Stimulated activated CD4-positive, alpha-beta T cell treated with anti-CD3 and anti-CD28 coated beads, Interleukin-4, amount 100 ng/mL, for 48 hours (primary cell): ENCODE data around the gene ST3GAL3.

Source experiments
- DNase-seq, 2 donors: peaks; one replicate each; pipeline ENCODE4 v3.0.0-alpha.2; 2020; ENCODE audit warnings: low read depth in 2 of 2

The ST3GAL3 gene

DNA sequence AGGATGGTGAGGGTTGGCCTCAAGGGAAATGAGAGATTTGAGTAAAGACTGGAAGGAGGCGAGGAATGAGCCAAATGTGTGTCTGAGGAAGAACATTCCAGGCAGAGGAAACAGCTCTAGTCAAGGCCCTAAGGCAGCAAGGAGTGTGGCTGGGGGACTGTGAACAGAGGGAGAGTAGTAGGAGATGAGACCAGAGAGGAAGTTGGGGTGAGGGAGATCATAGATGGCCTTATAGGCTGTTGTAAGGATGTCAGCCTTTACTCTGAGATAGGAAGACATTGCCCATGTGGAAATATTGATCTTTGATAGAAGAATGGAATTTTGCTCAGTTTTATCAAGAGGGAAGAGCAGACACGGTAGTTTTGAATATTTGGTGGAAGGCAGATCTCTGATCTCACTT lies 171.1 kb downstream of the ST3GAL3 start:
- no peak for DNase-seq

DNA sequence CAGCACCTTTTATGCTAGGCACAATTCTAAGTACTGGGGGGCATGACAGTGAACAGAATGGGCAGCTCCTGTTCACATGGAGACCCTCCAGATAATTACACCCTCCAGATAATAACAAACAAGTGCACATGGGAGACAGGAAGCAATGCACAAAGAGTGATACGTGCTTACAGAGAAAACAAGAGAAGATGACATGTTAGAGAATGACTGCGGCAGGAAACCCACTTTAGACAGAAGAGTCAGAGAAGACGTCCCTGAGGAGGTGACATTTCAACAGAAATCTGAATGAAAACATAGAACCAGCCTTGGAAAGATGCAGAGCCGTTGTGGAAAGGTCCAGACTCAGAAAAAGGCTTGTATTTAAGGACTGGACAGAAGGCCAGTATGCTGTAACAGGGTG lies 171.5 kb downstream of the ST3GAL3 start:
- DNase-seq = no peak

DNA sequence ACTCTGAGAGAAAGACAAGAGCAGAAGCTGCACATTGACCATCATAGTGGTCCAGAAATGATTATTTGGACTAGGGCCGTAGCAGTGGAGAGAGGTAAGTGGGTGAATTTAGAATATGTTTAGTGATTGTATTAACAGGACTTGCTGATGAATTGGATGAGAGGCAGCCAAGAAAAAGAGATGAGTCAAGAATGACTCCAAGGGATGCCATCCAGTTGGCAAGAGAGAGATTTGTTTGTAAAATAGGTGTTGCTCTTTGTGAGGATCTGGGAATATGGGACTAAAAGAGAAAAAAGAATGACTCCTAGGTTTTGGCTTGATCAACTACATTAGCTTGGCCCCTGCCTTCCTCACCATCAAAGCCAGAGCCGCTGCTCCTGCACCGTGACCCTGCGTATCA lies 172.1 kb downstream of the ST3GAL3 start:
- no peak for DNase-seq

DNA sequence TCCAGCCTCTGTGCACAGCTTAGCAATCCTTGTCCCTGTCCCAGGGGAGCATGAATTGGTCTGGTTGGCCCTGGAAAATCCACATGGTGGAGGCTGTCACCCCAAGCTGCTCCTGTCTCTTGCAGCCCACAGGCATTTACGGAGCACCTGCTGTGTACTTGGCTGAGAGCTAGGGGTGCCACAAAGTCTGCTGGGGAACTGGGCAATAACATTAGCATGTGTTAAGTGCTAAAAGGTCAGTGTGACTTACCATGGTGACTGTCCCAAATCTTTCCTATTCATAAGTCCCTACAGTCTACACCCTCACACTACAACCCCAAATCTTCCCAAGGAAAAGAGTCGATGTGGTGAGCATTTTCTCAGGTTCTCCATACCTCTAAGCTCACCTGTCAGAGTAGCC lies 172.7 kb downstream of the ST3GAL3 start:
- no peak for DNase-seq

DNA sequence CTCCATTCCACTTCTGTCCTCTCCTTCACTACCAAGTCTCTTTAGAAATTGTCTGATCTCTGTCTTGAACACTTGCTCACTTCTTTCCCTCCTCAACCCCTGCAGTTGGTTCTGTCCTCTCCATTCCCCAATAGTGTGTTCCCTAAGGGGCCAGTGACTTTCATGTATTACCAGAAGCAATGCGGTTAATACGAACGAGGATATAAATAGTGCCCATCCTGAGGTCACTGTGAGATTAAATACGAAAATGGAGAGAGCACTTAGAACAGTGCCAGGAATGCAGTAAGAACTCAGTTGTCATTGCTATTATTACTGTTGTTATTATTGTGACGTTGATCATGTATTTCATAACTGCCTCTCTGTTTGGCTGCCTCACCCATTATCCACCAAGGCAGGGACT lies 173.3 kb downstream of the ST3GAL3 start:
- no peak for DNase-seq

DNA sequence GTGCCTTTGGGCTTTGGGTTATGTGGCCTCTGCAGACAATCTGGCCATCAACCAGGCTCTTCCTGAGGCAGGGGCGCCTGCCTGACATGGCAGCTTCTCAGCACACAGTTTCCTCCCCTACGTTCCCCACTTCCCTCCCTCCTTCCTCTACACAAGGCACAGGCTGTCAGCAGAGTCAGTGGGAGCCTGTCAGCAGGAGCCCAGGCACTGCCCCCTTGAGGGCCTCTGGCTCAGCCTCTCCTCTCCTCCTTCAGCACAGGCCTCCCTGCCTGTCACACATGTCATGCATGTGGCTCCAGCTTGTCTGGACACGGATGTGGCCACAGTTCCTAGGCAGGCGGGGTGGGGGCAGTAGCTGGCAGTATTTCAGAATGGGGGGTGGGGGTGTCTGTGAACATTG lies 174.1 kb downstream of the ST3GAL3 start:
- no peak for DNase-seq

DNA sequence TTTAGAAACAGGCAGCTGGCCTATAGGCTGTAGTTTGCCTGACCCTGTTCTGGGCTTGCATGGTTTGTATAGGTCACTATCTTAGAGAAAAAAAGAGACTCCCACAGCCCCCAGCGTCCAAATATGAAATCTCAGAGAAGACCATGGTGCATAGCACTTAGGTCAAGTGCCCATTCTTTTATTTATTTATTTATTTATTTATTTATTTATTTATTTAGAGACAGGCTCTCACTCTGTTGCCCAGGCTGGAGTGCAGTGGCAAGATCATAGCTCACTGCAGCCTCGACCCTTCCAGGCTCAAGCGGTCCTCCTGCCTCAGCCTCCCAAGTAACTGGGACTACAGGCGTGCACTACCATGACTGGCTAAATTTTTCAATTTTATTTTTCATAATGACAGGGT lies 175.4 kb downstream of the ST3GAL3 start:
- no peak for DNase-seq

DNA sequence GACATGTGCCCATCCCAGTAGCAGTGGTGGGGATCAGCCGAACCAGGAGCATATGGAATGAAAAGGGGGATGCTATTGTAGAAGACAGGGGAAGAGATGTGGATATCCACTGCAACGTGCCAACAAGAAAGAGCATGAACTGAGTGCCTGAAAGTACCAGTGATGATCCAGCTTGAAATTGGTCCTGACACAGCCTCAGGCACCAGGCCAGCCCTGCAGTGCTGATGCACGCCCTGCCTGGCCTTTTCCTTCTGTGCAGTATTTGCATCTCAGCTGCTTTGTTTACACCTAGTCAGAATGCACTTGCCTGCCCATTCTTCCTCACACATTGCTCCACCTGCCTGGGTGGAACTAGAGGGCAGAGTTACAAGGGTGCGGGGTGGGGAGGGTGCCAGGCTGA lies 176.0 kb downstream of the ST3GAL3 start:
- no peak for DNase-seq

DNA sequence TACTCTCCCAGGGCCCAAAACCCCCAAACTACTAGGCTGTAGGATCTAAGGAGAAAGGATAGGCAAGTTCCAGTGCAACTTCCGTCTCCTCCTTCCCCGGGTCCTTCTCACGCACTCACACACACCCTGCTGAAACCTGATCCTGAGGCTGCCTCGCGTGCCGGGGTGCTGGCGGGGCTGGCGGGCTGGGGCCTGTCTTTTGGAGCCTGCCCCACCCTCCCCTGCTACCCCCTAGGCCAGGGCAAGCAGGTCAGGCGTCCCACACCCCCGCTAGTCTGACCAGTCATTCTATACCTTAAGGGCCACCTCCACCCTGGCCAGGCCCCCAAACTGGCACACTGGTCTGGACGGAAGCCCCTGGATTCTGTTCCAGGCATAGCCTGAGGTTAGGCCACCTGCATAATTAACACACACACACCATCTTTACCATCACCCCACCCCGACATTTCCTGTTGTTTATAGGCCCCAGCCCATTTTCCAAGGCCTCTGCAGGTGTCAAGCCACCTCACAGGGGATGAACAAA lies 178.0 kb downstream of the ST3GAL3 start:
- no peak for DNase-seq

DNA sequence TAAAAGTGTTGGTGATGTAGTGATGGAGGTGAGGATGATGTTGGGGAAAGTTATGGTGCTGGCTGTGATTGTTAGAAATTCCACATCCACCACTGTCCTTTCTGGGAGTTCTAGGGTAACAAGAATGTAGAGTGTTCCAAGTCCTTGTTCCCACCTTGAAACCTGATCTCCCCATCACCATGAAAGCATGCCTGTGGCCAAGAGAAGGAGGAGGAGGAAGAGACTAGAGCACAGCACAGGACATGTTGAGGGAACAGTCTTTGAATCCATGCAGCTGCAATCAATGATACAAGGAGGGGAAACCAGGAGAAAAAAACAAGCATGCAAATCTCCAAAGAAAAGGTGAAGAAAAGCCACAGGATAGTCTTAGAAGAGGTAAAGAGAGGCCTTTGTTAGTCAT lies 180.4 kb downstream of the ST3GAL3 start:
- DNase-seq = no peak

DNA sequence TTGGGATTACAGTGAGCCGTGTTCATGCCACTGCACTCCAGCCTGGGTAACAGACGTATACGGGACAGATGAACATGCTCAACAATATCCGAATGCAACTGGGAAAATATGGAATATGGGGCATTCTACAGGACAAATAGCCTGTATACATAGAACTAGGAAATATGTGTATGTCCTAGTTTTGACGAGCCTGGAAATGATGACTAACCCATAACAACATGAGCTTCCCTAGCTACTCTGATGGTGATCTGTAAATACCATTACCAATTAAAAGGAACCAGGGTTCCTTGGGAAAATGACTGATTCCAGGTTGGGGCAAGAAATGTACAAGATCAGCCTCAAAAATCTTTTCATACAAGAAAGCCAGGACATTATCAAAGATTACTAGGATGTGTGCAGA lies 183.5 kb downstream of the ST3GAL3 start:
- DNase-seq = no peak

DNA sequence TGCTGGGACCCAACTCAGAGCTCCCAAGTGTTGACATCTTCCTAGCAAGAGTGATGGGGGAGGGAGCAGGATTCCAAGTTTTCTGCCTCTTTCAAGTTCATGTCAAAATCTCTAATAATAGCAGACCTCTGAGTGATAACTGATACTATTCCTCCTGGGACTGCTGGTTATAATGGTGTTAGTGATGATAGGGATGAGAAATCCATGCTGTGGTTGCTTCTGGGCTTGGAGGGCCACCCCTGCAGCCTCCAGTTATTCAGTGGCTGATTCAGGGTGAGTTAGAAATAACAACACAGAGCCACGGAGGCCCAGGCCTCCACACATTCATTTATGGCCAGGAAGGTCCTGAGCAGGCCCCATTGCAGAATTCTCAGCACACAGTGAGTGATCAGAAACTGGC lies 185.7 kb downstream of the ST3GAL3 start:
- no peak for DNase-seq

DNA sequence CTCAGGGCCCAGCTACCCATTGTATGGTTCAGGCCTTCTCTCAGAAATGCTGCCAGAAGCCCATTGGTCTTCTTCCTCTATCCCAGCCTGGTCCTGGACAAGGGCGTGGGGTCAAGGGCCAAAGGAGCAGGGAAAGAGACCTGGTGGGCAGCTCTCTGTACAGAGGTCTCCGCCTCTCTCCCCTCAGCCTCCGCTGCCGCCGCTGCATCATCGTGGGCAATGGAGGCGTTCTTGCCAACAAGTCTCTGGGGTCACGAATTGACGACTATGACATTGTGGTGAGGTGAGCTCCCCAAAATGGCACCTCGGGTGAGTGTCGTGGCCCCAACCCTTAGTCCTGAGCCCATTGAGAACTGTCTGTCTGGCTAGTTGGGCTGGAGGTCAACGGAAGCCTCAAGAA lies 191.6 kb downstream of the ST3GAL3 start:
- DNase-seq = no peak

DNA sequence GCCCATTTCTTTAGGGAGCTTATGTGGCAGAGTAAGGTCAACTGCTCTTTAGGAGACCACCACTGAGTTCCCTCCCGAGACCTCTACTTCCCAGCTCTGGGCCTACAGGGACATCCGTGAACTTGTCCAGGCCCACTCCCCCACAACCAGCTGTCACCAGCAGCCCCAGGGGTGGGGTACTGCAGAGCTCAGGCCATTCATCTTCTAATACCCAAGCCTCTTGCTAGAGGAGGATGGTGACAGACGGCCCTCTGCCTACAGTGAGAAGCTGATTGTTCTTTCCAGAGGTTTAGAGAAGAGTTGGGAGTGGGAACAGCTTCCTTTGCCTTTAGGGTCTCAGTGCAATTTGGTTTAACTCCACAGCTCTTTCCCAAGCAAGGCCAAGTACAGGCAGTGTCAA lies 193.1 kb downstream of the ST3GAL3 start:
- no peak for DNase-seq

DNA sequence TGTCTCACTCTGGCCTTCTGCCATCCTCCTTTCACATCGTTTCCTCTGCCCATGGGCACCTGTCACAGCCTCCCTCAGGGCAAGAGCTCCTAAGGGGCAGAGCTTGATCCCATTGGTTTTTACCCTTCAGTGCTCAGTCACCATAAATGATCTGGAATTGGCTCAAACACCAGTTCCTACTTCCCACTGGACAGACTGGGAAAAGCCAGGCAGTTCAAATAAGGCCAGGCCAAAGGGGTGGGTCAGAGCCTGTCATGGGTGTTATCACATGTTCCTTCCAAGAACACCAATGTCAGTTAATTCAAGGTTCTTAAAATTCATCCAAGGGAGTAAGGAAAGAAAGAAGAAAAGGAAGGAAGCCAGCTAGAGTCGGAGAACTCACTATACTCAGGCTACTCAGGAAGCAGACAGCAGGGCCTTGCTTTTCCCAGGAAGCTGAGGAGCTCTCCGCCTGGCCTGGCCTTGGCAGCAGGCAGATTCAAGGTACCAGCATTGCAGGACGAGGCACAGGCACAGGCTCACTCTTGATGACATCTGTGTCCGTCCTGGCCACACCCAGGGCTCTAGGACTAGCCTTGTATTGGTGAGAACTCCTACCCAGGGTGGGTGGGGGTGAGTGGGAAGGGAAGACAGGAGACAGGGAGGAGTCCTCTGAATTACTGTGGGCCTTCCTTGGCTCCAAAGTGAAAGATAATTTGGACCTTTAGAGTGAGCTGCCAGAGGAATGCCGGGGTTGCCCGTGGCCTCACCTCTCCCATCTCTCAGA lies 194.0 kb downstream of the ST3GAL3 start:
- no peak for DNase-seq

DNA sequence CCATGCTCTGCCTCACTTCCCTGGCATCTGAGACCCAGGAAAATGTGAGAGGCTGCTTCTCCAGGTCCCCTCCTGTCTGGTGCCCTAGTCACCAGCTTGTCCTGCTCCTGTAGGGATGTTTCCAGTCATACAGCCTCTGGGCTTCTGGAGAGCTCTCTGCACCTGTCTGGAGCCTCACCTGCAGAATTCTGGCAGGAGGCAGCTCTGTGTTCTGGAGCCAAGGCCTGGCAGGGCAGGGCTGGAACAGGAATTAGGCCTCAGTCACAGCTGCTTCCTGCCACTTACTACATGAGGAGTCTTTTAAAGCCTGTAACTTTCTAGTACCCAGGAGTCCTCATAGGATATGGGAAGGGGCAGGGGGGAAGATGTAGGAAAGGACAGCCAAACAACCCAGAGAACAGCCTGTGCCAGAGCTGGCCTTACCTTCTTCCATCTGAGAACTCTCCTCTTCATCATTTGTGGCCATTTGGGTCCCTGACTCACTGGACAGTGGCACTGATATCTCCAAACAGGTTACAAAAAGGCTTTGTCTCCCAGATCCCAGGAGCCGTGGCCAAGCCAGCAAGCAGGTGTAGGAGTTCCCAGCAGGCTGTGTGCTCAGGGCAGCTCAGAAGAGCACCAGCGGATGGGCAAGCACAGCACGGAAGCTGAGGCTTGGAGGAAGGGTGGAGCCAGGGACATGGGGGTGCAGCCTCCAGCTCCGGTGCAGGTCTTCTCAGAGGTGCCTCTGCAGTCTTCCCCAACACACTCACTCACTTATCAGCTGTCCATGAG lies 194.9 kb downstream of the ST3GAL3 start:
- DNase-seq = no peak

DNA sequence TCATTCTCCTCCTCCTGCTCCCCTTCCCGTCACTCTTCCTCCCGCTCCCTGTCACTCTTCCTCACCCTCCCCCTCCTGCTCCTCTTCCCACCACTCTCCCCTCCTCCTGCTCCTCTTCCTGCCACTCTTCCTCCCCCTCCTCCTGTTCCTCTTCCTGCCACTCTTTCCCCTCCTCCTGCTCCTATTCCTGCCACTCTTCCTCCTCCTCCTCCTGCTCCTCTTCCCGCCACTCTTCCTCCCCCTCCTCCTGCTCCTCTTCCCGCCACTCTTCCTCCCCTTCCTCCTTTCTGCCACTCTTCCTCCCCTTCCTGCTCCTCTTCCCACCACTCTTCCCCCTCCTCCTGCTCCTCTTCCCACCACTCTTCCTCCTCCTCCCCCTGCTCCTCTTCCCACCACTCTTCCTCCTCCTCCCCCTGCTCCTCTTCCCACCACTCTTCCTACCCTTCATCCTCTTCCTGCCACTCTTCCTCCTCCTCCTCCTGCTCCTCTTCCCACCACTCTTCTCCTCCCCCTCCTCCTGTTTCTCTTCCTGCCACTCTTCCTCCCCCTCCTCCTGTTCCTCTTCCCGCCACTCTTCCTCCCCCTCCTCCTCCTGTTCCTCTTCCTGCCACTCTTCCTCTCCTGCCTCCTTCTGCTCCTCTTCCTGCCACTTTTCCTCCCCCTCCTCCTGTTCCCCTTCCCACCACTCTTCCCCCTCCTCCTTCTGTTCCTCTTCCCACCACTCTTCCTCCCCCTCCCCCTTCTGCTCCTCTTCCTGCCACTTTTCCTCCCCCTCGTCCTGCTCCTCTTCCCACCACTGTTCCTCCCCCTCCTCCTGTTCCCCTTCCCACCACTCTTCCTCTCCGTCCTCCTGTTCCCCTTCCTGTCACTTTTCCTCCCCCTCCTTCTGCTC lies 197.6 kb downstream of the ST3GAL3 start:
- no peak for DNase-seq

DNA sequence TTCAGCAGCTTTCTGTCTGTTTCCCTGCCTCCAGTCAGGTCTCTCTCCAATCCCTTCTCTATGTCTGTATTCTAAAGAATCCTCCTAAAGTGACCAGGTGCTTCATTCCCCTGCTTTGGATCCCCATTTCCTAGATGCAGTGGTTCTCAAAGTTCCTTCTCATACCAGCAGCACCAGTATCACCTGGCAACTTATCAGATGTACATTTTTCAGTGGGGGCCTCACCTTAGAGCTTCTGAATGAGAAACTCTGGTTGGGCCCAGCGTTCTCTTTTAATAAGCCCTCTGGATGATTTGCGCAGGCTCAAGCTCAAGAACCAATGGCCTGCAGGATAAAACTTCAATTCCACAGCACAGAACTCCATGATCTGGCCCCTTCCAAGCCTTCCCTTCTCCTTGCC lies 200.9 kb downstream of the ST3GAL3 start:
- DNase-seq = no peak

DNA sequence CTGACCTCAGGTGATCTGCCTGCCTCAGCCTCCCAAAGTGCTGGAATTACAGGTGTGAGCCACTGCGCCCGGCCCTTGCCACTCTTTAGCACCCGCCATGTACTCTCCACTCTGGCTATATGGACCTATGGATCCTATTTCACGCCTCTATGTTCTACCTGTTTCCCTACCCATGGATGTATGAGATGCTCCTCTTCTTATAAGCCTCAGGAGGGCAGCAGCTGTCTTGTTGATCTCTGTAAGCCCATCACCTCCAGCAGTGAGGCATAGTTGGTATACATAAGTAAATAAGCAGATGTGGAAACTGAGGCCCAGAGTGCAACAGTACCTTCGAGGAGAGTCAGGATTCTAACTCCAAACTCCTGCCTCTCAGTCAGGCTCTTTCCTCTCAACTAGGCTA lies 201.5 kb downstream of the ST3GAL3 start:
- no peak for DNase-seq

DNA sequence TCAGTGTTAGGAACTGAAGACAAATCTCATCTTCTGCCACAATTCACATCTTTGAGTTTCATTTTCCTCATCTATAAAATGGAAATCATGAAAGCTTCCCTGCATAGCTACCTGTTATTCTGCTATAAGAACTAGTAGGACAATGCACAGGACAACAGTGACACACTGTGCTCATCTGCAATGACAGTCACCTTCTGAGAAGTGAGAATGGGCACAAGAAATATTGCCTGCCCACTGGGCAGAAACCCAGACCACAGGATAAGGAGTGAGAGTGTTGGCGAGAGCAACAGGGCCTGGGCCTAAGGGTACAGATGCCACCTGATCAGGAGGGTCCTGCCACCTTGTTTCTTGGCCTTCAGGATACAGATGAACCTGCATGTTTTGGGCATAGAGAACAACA lies 203.0 kb downstream of the ST3GAL3 start:
- no peak for DNase-seq

DNA sequence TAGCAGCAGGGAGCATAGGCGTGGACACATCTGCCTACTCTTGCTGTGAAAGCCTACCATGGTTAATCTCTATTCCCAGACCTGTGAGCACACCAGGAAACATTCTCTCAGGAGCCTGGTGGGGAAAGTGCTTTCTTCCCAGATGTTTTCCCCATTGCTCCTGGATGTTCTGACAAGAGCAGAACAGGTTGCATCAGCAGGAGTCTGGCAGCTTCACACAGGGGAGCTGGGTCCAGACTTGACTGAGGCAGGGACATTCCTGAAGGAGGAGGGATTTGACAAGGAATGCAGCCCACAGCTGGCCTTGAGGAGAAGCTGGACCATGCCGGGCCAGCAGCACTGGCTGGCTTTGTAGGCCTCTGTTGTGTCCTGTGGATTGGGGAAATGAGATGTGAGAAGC lies 205.3 kb downstream of the ST3GAL3 start:
- no peak for DNase-seq

DNA sequence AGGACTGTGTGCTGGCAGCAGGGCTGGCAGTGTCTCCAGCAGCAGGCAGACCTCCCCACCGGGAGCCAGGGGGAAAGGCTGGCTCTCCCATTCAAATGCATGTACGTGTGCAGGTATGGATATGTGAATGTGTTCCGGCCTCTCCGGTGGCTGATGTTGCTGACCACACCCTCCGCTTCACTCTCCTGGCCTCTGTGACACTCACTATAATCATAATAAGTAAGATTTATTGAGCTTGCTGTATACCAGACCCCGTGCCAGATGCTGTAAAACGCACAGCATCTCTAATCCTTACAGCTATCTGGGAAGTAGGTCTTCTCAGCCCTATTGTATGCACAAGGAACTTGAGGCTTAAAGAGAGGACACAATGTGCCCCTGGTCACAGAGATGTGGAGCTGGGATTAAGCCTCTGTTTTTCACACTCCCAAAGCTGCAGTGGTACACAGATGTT lies 205.7 kb downstream of the ST3GAL3 start:
- no peak for DNase-seq
